GM10266 (cell line): ENCODE measurements around the gene UBE2K.

Source experiments
- DNase-seq: peaks from one replicate; pipeline ENCODE4 v3.0.0; 2012; ENCODE audit errors: extremely low spot score
- CTCF ChIP-seq: IDR thresholded peaks from 2 replicates; pipeline ENCODE4 v1.5.1; 2012; ENCODE audit warnings: mild to moderate bottlenecking, low read depth; ENCODE audit not compliant: control insufficient read depth, insufficient read depth; ENCODE audit errors: missing control alignments

Gene UBE2K

DNA sequence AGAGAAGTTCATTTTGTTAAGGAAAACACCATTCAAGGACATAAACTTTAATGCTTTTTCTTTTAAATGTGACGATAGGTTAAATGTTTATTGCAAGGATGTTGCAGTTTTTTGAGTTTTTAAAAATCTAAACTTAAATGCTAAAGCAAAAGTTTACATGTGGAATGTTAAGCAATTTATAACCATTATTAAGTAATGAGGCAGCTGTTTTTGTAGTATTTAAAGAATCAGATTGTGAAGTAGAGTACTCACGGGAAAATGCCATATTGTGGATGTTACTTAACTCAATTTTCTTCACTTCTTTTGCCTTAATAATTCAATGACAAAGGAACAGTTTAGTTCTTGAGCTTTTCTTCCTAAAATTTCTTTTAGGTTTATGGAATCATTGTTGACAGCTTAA, 43.5 kb downstream of the UBE2K start:
- TF ChIP-seq CTCF = no peak
- no peak for DNase-seq

GRCh38 chr4:39745920-39746319, 48.0 kb downstream of the UBE2K start:
- no peak for DNase-seq
- no peak for TF ChIP-seq CTCF

DNA sequence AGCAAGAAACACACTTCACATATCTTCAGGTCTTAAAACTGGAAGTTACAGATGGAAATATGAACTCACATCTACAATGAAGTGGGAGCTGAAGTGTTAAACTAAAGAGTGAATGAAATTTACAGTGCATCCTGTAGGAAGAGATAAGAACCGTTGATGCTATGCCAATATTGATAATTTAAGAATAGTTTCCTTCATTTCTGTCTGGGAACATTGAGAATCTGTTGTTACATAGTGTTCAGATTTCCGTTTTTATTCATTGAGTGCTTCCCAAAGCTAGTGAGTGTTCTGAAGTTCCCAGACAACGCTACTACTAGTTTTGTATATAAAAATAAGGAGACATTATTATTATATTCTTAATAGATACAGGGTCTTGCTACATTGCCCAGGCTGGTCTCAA, 52.3 kb downstream of the UBE2K start:
- TF ChIP-seq CTCF = no peak

DNA sequence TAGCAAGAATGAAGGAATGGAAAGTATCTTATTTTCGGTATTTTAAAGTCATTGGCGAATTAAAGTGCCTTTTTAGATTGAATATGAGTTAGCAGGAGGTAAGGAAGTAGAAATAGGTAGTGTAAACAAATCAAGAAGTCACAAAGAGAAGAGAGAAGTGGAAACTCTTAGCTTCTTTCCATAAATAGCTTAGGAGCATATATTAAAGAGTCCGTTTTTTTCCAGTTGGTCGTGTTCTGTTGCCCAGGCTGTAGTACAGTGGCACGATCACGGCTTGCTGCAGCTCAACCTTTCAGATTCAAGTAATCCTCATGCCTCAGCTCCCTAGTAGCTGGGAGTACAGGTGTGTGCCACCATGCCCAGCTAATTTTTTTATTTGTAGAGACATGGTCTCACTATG, 56.4 kb downstream of the UBE2K start:
- no peak for DNase-seq
- no peak for TF ChIP-seq CTCF

More for the DNA sequence above, 52.3 kb downstream of the UBE2K start:
- DNase-seq = no peak

DNA sequence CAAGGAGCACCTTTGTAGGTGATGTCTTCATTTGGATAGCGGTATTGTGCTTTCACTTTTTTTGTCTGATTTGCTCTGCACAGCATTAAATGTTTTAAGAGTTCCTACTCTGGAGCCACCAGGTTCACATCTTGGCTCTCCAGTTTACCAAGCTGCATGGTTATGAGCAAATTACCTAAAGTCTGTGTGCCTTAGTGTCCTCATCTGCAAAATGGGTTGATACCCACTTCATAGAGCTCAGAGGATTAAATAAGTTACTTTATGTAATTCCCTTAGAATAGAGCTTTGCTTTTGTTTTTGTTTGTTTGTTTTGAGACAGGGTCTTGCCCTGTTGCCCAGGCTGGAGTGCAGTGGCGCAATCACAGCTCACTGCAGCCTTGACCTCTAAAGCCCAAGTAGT, 58.2 kb downstream of the UBE2K start:
- TF ChIP-seq CTCF = no peak
- no peak for DNase-seq

DNA sequence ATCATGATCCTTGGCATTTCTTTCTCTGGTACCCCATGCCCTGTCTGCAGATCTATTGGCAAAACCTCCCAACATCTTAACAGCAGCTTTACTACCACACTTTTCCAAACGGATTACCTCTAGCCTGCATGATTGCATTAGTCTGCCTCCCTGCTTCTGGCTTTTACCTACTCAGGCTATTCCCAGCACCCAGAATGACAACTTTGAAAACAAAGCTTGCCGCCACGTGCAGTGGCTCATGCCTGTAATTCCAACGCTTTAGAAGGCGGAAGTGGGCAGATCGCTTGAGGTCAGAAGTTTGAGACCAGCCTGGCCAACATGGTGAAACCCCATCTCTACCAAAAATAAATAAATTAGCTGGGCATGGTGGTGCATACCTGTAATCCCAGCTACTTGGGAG, 60.2 kb downstream of the UBE2K start:
- DNase-seq = no peak
- no peak for TF ChIP-seq CTCF

DNA sequence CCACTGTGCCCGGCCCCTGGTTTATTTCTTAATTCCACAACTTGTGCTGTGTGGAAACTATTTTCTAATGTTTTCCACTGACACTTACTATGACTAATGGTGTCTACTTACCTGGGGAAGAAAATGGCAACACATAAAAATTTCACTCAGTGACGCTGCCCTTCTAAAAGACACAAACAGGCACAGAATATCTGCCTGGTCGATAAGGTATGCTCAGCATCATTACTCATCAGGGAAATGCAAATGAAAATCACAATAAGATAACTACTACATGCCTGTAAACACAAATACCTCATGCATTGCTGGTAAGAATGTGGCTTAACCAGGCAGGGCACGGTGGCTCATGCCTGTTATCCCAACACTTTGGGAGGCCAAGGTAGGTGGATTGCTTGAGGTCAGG, 61.6 kb downstream of the UBE2K start:
- DNase-seq = no peak
- no peak for TF ChIP-seq CTCF
